Measurements from ENCODE around the gene ZBTB18. TPM values are rescaled to one million over a fixed set of nuclear protein-coding genes. Genes with fewer than 3 reads are reported as not detected.
"Not testable (repeated sequence)": the region's sequence is repeated elsewhere in the genome, so short reads cannot be mapped to it uniquely, and the experiment has no call there.

The ZBTB18 gene
- 10.8 and 16.3 TPM in 2 replicates for total RNA-seq

- peak; percentile 33 for DNase-seq (ENCODE audit: low read depth)
These were observed at the start of gene ZBTB18 for GRCh38 chr1:244050835-244051444. Gene ZBTB18, plus strand, starts transcription at chr1:244051283. Its CDS starts 149 bp downstream, at chr1:244051432.

GRCh38 chr1:244002721-244003120 lies 48.4 kb upstream of the ZBTB18 start:
- DNase-seq (ENCODE audit: low read depth) = no peak

- DNase-seq (ENCODE audit: low read depth) = no peak
These were observed 45.6 kb upstream of the ZBTB18 start for GRCh38 chr1:244005455-244005854.

GRCh38 chr1:244006381-244006901 lies 44.6 kb upstream of the ZBTB18 start:
- no peak for DNase-seq (ENCODE audit: low read depth)

- DNase-seq (ENCODE audit: low read depth) = no peak
These were observed 44.1 kb upstream of the ZBTB18 start for GRCh38 chr1:244006961-244007360.

GRCh38 chr1:244010191-244010590 lies 40.9 kb upstream of the ZBTB18 start:
- DNase-seq (ENCODE audit: low read depth) = no peak

GRCh38 chr1:244010703-244011123 lies 40.4 kb upstream of the ZBTB18 start:
- no peak for DNase-seq (ENCODE audit: low read depth)

- no peak for DNase-seq (ENCODE audit: low read depth)
These were observed 39.8 kb upstream of the ZBTB18 start for GRCh38 chr1:244011271-244011670.

GRCh38 chr1:244011786-244012185 lies 39.3 kb upstream of the ZBTB18 start:
- no peak for DNase-seq (ENCODE audit: low read depth)

GRCh38 chr1:244012202-244012601 lies 38.9 kb upstream of the ZBTB18 start:
- peak; percentile 69 for DNase-seq (ENCODE audit: low read depth)

GRCh38 chr1:244013100-244013499 lies 38.0 kb upstream of the ZBTB18 start:
- DNase-seq (ENCODE audit: low read depth) = no peak

GRCh38 chr1:244014862-244015261 lies 36.2 kb upstream of the ZBTB18 start:
- DNase-seq (ENCODE audit: low read depth) = not testable (repeated sequence)

- no peak for DNase-seq (ENCODE audit: low read depth)
These were observed 31.0 kb upstream of the ZBTB18 start for GRCh38 chr1:244019982-244020485.

- no peak for DNase-seq (ENCODE audit: low read depth)
These were observed 29.7 kb upstream of the ZBTB18 start for GRCh38 chr1:244021427-244021826.

- DNase-seq (ENCODE audit: low read depth) = peak; percentile 70
These were observed 28.8 kb upstream of the ZBTB18 start for GRCh38 chr1:244022311-244022710.

GRCh38 chr1:244022864-244023440 lies 28.1 kb upstream of the ZBTB18 start:
- no peak for DNase-seq (ENCODE audit: low read depth)

- DNase-seq (ENCODE audit: low read depth) = no peak
These were observed 23.5 kb upstream of the ZBTB18 start for GRCh38 chr1:244027491-244028145.

GRCh38 chr1:244028701-244029100 lies 22.4 kb upstream of the ZBTB18 start:
- DNase-seq (ENCODE audit: low read depth) = no peak

- DNase-seq (ENCODE audit: low read depth) = no peak
These were observed 22.0 kb upstream of the ZBTB18 start for GRCh38 chr1:244029124-244029523.

GRCh38 chr1:244030481-244031040 lies 20.5 kb upstream of the ZBTB18 start:
- no peak for DNase-seq (ENCODE audit: low read depth)

GRCh38 chr1:244035358-244035757 lies 15.7 kb upstream of the ZBTB18 start:
- DNase-seq (ENCODE audit: low read depth) = no peak

- DNase-seq (ENCODE audit: low read depth) = no peak
These were observed 13.8 kb upstream of the ZBTB18 start for GRCh38 chr1:244037252-244037651.

All from renal cortical epithelial cell (primary cell).